Measurements from ENCODE around the gene NCAM2. TPM values are rescaled to one million over a fixed set of nuclear protein-coding genes. Genes with fewer than 3 reads are reported as not detected.
"Not testable (repeated sequence)": the region's sequence is repeated elsewhere in the genome, so short reads cannot be mapped to it uniquely, and the experiment has no call there.

NCAM2 gene
- total and polyA plus RNA-seq, 11 donors, result 0.19 to 4.3 (median 2.9) TPM

GRCh38 chr21:21397464-21397863 is 399.3 kb downstream of the NCAM2 start:
- peak in 1 of 4 donors; percentile 39 for ATAC-seq
- Histone ChIP-seq H3K4me3 (no peak overlapping the region), H3K36me3 (no peaks in the 10 kb centered on the region), H3K9me3 (peaks cover 0 to 46% (median 16%) of the 10 kb centered on the region in 12 donors), H3K27ac (no peak overlapping the region), H3K27me3 (no peaks in the 10 kb centered on the region), H3K4me1 (no peaks in the 10 kb centered on the region)
- WGBS, 4 donors, result 88 to 97% (median 90%) methylated on average over 6 to 7 of the region's 7 CpGs
- TF ChIP-seq POLR2A (IDR thresholded peaks at IDR 0.05) (no peak), CTCF (IDR thresholded peaks at IDR 0.05) (no peak)
- intact Hi-C loops (cut with DNase I), result no loop called here
- no peak for DNase-seq

- no peak overlapping the region for H3K4me3 ChIP-seq
- H3K36me3 ChIP-seq, result no peaks in the 10 kb centered on the region
- no peak overlapping the region for H3K27ac ChIP-seq
- no peak for DNase-seq
- intact Hi-C loops (cut with DNase I), result no loop called here
- H3K27me3 ChIP-seq, result no peaks in the 10 kb centered on the region
- H3K9me3 ChIP-seq, result peaks cover 0 to 47% (median 21%) of the 10 kb centered on the region in 12 donors
- no peaks in the 10 kb centered on the region for H3K4me1 ChIP-seq
- ATAC-seq, result no peak
- no peak for TF ChIP-seq POLR2A (IDR thresholded peaks at IDR 0.05)
- no peak for TF ChIP-seq CTCF (IDR thresholded peaks at IDR 0.05)
Observed at GRCh38 chr21:21401444-21401843, 403.2 kb downstream of the NCAM2 start.

GRCh38 chr21:21402187-21402586 is 404.0 kb downstream of the NCAM2 start:
- H3K4me3 ChIP-seq; ATAC-seq; H3K27ac ChIP-seq; intact Hi-C loops (cut with DNase I); H3K27me3 ChIP-seq; H3K36me3 ChIP-seq; H3K4me1 ChIP-seq; DNase-seq: not testable (repeated sequence)
- WGBS, 4 donors, result 55 to 72% (median 66%) methylated on average over 3 of the region's 3 CpGs
- H3K9me3 ChIP-seq, result peaks cover 0 to 42% (median 18%) of the 10 kb centered on the region in 12 donors

- H3K27ac ChIP-seq; H3K4me1 ChIP-seq; intact Hi-C loops (cut with DNase I); H3K4me3 ChIP-seq; H3K36me3 ChIP-seq; ATAC-seq; H3K27me3 ChIP-seq; DNase-seq: not testable (repeated sequence)
- WGBS, 4 donors, result 56 to 62% (median 59%) methylated on average over 5 of the region's 5 CpGs
- H3K9me3 ChIP-seq, result peaks cover 0 to 36% (median 17%) of the 10 kb centered on the region in 12 donors
Observed at GRCh38 chr21:21404261-21404660, 406.1 kb downstream of the NCAM2 start.

- no peak for DNase-seq
- H3K9me3 ChIP-seq, result peaks cover 0 to 32% (median 12%) of the 10 kb centered on the region in 12 donors
- no peak overlapping the region for H3K27ac ChIP-seq
- H3K36me3 ChIP-seq, result no peaks in the 10 kb centered on the region
- WGBS, 4 donors, result 82 to 89% (median 86%) methylated on average over 3 of the region's 3 CpGs
- no peaks in the 10 kb centered on the region for H3K27me3 ChIP-seq
- intact Hi-C loops (cut with DNase I), result no loop called here
- TF ChIP-seq CTCF (IDR thresholded peaks at IDR 0.05) (no peak), POLR2A (IDR thresholded peaks at IDR 0.05) (no peak)
- no peak for ATAC-seq
- no peak overlapping the region for H3K4me3 ChIP-seq
- H3K4me1 ChIP-seq, result no peaks in the 10 kb centered on the region
Observed at GRCh38 chr21:21406921-21407320, 408.7 kb downstream of the NCAM2 start.

Measured in heart left ventricle (tissue), 16 donors.